D721Med (cell line): ENCODE measurements around the gene CENPB.
"Not testable (repeated sequence)": the region's sequence is repeated elsewhere in the genome, so short reads cannot be mapped to it uniquely, and the experiment has no call there.

Experiments
- DNase-seq: peaks from one replicate; pipeline ENCODE4 v3.0.0; 2011; ENCODE audit warnings: low spot score; ENCODE audit not compliant: insufficient read length
- FAIRE-seq: peaks from 2 replicates; lab custom pipeline; 2011; peaks lifted over from hg19 to GRCh38; lab: Jason Lieb, UNC
- TF ChIP-seq, protein P1 (sequence below): IDR thresholded peaks from 2 replicates; pipeline ENCODE4 v1.5.1; 2012; ENCODE audit warnings: mild to moderate bottlenecking, control low read depth; ENCODE audit not compliant: insufficient read depth; ENCODE audit errors: missing control alignments

CENPB gene, protein sequence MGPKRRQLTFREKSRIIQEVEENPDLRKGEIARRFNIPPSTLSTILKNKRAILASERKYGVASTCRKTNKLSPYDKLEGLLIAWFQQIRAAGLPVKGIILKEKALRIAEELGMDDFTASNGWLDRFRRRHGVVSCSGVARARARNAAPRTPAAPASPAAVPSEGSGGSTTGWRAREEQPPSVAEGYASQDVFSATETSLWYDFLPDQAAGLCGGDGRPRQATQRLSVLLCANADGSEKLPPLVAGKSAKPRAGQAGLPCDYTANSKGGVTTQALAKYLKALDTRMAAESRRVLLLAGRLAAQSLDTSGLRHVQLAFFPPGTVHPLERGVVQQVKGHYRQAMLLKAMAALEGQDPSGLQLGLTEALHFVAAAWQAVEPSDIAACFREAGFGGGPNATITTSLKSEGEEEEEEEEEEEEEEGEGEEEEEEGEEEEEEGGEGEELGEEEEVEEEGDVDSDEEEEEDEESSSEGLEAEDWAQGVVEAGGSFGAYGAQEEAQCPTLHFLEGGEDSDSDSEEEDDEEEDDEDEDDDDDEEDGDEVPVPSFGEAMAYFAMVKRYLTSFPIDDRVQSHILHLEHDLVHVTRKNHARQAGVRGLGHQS

DNA sequence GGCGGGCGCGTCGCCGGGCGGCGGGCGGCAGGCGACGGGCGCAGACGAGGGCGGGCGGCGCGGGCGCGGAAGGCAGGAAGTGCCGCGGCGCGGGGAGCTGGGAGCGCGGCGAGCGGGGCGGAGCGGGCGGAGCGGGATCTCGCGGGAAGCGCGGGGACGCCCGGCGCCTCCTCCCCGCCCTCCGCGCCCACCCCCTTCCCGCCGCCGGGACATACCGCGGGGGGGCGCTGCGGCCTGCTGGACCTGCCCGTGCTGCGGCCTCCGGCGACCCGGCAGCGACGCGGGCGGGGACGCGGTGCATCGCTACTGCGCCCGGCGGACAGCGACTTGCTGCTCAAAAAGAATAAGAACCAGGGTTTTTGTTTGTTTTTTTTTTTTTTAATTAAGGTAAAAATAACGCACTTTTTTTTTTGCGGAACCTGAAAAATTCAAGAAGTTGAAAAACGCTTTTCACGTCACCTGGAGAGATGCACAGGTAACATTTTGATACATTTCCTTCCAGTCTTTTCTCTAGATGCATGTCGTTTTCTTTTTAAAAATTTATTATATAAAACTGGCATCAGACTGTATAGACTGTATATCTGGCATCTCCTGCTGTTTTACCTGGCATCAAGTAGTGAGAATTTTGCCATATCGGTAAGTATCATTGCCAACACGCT is at the start of gene CENPB:
TSS of gene CENPB (minus strand) at position 76 of the 659 bp plus-strand sequence. CDS start 257 bp downstream, outside the sequence.
- no peak for FAIRE-seq
- peak; percentile 61 for DNase-seq
- TF ChIP-seq, protein P1, sequence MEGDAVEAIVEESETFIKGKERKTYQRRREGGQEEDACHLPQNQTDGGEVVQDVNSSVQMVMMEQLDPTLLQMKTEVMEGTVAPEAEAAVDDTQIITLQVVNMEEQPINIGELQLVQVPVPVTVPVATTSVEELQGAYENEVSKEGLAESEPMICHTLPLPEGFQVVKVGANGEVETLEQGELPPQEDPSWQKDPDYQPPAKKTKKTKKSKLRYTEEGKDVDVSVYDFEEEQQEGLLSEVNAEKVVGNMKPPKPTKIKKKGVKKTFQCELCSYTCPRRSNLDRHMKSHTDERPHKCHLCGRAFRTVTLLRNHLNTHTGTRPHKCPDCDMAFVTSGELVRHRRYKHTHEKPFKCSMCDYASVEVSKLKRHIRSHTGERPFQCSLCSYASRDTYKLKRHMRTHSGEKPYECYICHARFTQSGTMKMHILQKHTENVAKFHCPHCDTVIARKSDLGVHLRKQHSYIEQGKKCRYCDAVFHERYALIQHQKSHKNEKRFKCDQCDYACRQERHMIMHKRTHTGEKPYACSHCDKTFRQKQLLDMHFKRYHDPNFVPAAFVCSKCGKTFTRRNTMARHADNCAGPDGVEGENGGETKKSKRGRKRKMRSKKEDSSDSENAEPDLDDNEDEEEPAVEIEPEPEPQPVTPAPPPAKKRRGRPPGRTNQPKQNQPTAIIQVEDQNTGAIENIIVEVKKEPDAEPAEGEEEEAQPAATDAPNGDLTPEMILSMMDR: peak; percentile 62

DNA sequence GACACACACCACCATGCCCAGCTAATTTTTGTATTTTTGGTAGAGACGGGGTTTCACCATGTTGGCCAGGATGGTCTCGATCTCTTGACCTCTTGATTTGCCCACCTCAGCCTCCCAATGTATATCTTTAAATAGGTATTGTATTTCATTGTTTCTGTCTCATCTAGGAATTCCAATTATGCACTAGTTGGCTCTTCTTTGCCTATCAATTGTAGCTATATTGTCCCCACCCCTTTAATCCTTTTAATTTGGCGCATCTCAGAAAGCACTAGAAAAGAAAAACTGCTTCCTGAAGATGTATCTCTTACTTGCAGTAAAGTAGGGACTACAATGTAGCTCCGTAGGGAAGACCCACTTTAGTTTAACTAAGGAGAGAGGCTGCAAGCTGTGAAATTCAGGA is 49.6 kb upstream of the CENPB start:
- DNase-seq (no peak), FAIRE-seq (no peak)
- TF ChIP-seq, protein P1: no peak

DNA sequence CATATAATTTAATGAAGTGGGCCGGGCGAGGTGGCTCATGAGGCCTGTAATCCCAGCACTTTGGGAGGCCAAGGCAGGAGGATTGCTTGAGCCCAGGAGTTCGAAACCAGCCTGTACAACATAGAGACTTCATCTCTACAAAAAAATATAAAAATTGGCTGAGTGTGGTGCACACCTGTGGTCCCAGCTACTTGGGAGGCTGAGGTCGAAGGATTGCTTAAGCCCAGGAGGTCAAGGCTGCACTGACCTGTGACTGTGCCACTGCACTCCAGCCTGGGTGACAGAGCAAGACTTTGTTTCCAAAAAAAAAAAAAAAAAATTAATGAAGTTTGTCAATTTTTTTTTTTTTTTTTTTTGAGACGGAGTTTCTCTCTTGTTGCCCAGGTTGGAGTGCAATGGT is 43.4 kb upstream of the CENPB start:
- DNase-seq, FAIRE-seq: not testable (repeated sequence)

DNA sequence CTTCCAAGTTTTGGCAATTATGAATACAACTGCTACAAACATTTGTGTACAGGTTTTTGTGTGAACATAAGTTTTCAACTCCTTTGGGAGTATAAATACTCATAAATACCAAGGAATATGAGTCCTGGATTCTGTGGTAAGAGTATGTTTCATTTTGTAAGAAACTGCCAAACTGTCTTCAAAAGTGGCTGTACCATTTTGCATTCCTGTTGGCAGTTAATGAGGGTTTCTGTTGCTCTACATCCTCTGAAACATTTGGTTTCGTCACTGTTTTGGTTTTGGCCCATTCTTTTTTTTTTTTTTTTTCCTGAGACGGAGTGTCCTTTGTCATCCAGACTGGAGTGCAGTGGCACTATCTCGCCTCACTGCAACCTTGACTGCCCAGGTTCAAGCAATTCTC is 42.3 kb upstream of the CENPB start:
- FAIRE-seq (no peak), DNase-seq (no peak)
- TF ChIP-seq, protein P1: no peak

DNA sequence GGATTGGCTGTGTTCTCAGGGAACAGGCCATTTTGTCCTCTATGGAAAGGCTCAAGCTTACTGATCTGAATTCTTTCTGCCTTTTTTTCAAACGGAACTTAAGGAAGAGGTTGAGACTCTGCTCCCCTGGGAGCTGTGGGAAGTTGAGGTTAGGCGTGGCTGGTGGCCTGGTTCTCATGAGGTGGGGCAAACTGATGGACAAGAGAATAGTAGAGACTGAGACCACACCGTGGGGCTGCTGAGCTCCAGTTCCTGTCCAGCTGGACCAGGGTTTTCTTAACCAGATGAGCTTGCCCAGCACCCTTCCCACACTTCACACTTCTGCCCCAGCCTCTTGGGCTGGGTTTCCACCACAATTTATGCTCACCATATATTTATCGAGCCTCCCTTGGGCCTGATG is 39.9 kb upstream of the CENPB start:
- TF ChIP-seq, protein P1: no peak
- no peak for DNase-seq
- FAIRE-seq: no peak

DNA sequence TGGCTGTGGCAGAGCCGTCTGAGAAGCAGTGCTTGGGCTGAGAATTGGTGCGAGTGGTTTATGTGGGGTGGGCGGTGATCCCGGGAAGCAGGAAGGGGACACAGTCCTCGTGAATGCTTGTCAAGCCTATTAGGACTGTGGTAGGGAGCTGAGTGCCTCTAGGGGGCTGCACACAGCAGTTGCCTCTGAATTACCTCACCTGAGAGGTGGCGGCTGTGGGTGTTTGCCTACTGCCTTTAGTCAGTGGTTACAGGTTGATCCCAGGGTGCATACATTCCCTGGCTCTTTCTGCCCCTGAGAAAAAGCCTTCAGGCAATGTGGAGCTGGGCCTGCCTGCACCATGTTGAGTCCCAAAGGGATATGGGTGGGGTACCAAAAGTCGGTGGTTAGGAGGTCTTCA is 39.0 kb upstream of the CENPB start:
- TF ChIP-seq, protein P1: no peak
- DNase-seq (no peak), FAIRE-seq (no peak)

DNA sequence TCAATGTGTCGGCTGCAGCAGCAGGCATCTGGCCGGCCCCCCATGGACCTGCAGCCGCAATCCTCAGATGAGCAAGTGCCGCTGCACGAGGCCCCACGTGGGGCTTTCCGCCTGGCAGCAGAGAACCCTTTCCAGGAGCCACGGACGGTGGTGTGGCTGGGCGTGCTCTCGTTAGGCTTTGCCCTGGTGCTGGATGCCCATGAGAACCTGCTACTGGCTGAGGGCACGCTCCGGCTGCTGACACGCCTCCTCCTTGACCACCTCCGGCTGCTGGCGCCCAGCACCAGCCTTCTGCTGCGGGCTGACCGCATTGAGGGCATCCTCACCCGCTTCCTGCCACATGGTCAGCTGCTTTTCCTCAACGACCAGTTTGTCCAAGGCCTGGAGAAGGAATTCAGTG is 37.3 kb upstream of the CENPB start:
- TF ChIP-seq, protein P1: no peak
- no peak for FAIRE-seq
- DNase-seq: no peak
